SIG-M5 (cell line): ENCODE measurements around the gene HTRA3.

Experiments used
- DNase-seq: peaks from one replicate; lab custom pipeline; 2025; lab: John Stamatoyannopoulos, UW

Gene HTRA3

DNA sequence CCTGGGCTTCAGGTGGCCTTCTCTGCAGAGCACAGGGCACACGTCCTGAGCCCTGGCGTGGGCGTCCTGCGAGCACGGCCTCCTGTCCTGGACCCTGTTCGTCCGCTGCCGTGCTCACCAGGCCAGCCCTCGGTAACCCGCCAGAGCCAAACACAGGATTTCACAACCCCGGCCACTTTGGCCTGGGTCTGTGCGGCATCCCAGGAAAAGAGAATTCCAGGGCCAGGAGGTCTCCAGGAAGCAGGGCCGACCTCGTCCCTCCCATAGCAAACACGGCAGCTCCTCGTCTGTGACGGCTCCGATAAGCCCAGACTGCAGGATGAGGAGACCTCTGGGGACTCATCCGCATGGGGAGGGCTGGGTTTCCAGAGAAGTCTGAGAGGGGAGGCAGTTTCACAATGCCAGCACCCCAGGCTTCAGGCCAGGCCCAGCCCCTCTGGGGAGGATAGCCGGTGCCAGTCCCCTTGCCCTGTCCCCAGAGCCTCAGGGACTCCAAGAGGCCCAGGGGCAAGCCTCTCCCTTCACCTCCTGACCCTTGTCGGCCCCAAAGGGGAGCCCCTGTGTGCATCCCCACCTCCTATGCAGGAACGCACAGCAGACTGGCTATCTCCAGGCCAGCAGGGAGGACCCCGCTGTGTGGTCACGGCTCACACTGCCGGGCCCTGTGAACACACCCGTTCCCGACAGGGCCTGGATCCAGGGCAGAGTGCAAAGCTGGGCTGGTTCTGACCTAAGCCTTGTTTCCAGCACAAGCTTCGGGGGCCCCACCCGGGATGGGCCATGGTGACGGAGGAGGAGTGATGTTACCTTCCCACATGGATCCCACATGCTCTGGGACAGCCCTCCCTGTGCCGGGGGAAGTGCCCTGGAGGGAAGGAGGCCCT is 22.3 kb upstream of the HTRA3 start:
- no peak for DNase-seq

DNA sequence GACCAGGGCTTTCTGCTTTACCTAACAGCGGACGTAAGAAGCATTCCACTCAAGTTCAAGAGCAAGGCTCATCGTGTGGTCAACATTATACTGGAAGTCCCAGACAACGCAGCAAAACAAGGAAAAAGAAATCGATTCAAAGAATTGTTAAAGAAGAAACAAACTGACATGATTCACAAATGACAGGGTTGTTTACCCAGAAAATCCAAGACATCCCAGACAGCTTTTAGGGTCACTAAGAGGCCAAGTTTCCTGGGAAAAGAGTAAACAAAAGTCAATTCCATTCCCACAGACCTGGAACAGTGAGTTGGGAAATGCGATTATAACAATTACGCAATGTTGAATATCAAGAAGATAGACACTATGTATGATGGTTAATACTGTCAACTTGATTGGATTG is 21.5 kb upstream of the HTRA3 start:
- no peak for DNase-seq

DNA sequence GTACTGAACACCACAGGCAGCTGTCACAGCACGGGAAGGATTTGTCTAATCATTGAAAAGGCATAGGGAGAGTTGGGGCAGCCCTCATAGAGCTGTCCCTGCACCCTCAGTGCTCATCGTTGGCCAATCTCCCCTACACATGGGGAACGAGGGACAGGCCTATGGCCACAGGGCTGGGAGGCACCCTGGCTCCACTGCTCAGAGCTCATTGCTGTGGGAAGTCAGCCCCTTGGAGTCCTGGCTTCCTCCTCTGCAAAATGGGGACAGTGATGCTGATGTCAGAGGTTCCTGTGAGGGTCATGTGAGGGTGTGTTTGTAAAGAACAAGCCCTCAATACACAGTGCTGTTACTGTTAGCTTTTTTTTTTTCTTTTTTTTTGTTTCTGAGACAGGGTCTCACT is 19.3 kb upstream of the HTRA3 start:
- DNase-seq = no peak

DNA sequence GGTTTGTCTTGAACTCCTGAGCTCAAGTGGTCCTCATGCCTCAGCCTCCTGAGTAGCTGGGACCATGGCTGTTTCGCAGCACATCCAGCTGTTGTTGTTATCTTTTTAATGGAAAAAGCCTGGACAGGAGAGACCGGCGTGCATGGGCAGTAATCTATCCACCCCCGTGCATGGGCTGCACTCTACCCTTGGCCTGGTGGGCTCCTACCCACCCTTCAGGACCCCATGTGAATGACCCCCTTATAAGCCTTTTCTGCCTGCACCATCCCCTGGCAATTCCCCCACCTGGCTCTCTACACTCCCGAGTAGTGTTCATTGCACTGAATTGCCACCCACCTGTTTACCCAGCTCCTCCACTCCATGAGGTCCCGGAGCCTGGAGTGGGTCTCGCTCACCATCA is 18.9 kb upstream of the HTRA3 start:
- no peak for DNase-seq

DNA sequence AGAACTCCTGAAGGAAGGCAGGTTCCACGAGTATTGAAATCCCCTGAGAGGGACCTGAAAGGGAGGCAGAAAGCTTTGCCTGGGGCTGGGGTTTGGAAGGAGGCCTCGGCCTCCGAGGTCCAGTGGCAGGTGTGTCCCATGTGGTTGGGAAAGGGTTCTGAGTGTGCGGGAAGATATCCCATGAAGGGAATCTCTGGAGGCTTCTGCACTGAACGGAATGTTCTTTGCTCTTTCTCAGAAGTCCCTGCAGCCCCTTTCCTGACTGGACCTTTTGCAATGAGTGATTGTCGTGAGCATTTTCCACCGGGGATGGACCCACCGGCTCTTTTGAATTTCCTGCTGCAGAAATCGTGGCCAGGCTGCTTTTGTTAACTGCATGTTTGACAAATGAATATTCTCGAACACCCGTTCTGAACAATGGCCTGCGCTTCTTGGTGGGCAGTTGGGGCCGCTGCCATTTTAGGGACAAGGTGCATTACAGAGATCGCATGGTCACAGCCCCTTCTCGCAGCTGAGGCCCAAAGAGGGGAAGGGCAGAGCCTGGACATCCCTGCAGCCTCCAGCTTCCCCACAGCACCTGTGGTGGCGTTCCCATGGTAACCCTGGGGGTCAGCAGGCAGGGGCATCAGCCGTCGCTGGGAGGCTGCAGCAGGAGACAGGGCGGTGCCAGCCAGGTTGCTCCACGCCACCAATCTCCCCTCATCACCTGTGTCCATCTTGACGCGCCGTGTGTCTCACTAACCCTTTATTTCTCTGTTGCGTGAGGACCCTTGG is 18.3 kb upstream of the HTRA3 start:
- DNase-seq = no peak

DNA sequence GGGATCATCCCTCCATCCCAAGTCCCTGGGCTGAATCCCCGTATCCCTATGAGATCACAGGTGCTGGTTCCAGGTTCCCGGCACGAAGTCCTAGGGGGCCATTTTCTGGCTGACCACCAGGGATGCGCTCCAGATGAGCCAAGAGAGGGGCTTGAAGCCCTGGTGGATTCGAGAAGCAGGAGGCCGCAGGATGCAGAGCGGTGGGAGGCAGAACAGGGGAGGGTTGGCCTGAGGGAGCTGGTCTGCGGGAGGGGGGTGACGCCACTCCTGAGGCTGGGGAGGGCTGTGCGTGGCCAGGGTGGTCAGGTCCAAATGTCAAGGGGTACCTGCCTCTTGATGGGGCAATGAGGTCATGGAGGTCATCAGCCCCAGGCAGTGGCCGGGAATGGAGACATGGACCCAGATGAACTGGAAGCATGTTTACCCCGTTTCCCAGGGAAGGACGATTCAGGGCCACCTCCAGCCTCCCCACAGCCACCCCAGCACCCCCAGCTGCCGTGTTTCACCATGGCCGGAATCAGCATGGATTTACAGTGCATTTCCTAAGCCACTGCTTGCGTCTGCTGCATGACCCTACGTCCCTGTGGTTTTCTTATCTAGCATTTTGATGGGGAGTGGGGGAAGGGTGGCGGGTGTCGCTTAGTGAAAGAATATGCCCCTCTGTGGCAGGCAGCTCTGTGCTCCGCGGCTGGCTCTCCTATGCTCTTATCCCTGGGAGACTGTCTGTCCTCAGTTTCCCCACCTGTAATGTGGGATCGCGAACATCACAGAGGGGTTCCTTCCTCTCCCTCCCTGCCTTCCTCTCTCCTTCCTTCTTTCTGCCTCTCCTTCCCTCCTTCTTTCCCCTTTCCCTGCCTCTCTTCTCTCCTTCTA is 17.0 kb upstream of the HTRA3 start:
- DNase-seq = no peak

DNA sequence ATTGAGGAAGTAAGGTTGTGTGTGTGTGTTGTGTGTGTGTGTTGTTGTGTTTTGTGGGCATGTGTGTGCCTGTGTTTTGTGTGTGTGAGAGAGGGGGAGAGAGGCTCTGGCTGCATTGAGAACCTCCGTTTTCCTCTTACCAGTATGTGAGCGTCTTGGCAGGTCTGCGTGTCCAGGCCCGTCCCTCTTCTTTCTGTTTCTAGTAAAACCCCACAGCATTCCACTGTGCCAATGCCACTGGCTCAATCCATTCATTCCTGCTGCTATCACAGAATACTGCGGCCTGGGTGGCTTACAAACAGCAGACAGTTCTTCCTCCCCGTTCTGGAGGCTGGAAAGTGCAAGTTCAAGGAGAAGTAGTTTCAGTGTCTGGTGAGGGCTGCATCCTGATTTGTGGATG is 15.5 kb upstream of the HTRA3 start:
- no peak for DNase-seq

DNA sequence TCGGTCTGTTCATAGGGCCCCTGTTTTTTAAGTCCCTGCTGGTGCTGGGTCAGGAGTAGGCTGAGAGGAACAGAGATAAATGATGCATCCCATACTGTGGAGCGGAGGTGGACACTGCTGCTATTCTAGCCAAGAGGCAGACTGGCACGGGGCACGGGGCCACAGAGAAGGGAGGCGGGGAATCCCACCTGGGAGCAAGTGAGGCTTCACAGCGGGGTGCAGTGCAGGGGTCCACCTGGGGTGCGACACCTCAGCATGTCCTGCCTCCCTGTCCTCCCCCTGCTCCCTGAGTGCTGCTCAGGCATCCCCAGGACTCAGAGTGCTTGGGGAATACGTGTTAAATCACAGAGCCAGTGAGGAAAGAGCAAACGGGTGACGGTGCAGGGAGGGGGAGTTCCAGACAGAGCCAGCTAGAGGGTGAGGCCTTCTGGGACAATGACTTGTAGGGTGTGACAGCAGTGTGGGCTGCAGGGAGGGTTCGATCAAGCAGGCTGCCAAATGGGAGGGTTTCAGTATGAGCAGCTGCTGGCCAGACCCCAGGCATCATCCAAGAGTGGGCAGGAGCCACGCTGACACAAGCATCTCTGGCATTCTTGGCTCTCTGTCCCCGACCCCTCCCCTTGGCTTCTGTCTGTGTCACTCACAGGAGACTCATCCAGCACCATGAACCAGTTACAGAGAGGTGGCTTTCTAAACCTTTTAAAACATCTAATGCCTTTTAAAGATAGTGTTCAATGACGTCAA is 13.7 kb upstream of the HTRA3 start:
- DNase-seq = no peak

DNA sequence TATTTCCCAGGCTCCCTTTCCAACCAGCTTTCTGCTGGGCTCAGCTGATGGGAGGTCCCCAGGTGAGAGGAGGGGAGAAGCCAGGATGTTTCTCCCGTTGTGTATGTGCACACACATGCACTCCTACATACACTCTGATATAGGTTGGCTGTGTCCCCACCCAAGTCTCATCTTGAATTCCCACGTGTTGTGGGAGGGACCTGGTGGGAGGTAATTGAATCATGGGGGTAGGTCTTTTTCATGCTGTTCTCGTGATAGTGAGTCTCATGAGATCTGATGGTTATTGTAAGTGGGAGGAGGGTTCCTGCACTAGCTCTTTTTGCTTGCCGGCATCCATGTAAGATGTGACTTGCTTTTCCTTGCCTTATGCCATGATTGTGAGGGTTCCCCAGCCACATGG is 11.7 kb upstream of the HTRA3 start:
- no peak for DNase-seq

DNA sequence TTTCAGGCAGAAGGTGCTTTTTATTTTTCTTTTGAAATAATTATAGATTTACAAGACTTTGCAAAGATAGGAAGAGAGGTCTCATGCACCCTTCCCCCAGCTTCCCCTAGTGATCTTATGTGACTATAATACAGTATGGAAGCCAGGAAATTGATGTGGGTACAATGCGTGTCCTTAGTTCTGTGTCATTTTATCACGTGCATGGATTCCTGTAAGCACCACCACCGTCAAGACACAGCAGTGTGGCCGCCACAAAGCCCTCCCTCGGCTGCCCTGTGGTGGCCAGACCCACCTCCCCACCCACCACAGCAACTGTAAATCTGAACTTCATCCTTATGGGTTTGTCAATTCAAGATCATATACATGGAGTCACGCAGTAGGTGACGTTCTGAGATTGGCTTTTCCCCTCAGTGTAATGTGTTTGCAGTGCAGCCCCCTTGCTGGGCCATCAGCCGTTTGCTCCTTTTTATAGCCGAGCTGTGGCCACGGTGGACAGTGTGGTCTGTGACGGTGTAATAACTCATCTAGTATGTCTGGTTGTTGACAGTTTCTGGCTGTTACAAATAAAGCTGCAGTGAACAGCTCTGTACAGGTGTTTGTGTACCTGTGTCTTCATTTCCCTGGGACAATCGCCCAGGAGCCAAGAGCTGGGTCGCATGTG is 10.9 kb upstream of the HTRA3 start:
- DNase-seq = no peak

DNA sequence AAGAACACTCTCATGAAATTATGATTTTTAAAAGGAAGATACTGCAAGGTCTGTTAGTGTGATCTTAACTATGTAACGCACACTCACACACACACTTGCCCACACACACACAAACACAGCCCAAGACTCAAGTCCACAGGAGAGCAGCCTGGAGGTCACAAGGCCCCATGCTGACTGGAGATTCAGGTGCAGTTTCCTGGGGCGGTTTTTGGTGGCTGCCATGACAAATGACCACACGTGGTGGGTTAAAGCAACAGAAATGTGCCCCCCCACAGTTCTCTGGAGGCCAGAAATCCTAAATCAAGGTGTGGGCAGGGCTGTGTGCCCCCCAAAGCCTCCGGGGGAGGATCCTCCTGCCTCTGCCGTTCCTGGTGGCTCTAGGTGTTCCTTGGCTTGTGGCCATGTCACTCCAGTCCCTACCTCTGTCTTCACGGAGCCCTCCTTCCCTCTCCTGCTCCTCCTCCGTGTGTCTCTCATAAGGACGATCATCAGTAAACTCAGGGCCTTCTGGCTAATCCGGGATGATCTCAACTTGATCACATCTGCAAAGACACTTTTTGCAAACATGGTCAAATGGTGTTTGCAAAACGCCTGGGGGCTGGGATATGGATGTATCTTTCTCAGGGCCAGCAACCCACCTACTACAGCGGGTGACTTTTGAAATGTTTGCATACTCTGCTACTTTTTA is 9.7 kb upstream of the HTRA3 start:
- DNase-seq = no peak

DNA sequence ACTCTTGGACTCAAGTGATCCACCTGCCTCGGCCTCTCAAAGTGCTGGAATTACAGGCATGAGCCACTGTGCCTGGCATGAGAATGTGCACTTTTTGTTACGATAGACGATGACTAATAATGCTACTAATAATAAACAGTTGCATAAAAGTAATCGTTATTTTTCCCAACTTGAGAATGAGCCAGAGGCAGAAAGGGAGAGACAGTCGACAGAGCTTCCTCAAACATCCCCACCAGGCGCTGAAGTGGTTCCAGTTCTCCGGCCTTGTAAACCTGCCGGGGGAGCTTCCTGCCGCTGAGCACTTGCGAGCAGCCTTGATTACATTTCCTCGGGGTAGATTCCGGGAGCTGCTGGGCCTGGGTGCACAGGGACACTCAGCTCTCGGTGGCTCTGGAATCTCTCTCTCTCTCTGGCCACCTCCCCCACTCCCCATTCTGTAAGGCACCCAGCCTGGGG is 8.9 kb upstream of the HTRA3 start:
- DNase-seq = no peak

DNA sequence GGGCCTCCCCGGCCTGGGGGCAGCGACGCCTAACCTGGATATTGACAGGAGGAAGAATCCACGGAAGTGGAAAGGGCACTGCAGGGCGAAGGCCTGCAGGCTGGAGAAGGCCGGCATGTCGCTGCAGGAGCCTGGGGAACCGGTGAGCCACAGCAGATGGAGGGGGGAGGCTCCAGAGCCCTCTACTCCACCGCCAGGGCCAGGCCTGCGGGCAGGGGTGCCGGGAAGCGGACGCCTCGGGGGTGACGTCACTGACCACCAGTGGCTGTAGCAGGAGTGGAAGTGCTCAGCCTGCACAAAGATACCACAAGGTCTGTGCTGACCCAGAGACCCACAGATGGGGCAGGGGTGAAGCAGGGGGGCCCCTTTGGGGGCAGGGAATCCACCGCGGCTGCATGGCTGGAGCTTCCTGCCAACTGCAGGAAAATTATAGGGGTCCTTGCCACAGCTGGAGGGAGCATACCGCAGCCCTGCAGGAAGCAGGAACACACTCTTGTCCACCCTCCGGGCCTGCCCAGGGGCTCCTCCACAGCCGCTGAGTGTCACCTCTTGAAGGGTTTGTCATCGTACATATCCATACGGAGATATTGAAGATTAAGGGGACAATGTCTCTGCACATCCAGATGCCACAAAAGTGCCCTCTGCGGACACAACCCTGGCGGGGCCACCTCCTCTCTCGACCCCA is 7.6 kb upstream of the HTRA3 start:
- DNase-seq = no peak

DNA sequence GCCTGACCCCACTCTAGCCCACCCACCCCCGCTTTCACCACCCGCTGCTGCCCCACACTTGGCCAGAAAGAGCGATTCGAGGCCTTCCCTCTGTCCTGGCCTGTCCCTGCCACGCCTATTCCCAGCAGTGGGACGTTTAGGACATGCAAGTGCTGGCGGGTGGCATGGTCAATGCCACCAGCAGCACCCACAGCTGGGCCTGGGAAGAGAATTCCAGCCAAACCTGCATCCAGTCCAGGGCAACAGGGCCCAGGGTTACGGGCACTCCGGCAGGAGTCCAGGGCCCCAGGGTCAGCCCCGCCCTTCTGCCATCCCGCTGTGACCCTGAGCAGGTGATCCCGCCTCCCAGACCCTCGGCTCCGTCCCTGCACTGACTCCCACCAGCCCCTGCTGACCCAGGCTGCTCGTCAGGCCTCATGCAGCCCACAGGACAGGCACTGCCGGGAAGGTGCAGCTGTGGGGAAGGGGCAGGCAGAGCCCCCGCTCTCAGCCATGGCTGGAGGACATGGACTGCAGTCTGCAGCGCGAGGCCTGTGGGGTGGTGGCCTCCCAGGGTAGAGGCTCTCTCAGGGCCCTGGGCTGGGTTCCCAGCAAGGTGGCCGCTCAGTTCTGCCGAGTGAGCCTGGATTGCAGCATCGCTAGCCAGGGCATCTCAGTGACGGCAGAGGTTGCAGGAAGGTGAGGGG is 6.8 kb upstream of the HTRA3 start:
- DNase-seq = no peak

DNA sequence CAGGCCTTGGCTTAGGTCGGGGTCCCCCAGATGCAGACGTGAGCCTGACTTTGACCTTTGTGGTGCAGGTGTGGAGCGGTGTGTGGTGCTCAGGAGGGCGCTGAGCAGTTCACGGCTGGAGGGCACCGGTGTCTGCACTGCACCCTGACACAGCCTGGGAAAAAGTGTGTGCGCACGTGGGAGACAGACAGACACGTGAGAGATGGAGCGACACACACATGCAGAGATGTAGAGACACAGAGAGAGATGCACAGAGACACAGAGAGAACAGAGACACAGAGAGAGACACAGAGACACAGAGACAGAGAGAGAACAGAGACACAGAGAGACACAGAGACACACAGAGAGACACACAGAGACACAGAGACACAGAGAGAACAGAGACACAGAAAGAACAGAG is 6.2 kb upstream of the HTRA3 start:
- no peak for DNase-seq

DNA sequence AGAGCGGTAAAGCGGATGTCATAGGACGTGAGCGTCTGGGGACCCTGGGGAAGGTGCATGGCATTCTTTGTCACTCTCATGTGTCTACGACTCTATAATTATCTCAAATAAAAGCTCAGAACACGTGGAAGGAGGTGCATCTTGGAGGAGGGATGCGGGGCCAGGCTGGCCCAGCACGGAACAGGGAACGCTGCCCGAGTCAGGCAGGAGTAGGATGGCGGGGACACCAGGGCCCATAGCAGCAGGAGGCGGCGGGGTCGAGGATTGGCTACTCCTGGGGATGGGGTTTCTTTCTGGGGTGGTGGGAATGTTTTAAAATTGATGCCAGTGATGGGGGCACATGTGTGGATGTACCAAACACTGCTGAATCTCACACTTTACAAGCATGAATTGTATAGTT is 5.4 kb upstream of the HTRA3 start:
- DNase-seq = no peak

DNA sequence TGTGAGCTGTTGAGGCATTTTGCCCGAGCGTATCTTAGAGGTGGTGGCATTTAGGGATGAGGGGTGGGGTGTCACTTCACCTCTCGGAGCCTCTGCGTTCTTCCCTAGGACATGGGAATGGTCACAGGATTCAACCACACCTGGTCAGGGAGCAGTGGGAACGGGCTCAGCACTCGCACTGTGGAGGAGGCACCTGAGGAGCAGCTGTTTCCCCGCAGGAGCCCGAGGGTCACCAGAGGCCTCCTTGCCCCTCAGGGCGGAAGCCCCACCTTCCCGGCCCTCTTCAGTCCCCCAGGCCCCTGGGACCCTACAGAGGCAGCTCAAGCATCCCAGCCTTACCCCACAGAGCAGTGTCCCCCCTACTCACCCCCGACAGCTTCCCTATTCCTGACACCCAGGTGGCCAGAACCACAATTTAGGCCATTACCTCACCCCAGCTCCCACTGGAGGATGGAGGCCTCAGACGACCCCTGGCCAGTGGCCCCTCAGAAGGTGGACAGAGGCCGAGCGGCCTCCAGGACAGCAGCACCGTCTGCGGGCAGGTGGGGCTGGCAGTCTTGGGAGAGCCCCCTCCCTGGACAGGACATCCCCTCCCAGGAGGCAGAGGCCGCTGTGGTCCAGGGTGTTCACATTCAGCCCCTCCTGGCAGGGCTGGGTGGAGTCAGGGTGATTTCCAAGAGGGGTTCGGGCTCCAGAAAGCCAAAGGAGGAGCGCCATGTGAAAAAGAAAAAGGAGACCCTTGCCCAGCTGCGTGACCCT is 4.2 kb upstream of the HTRA3 start:
- DNase-seq = no peak

DNA sequence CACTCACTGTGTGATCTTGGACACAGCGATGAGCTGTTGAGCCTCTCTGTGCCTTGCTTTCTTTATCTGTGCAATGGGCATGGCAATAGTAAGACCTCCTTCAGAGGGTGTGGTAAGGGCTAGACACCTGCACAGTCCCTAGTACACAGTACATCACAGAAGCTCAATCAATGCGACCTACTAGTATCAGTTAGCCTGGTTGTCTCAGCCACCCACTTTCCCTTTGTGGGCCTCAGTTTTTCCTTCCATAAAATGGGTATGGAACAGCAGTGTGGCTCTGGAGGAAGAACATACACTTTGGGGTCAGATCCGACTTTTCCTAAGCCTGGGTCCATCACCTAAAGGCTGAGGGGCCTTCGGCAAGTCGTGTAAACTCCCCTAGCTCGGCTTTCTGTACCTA is 3.5 kb upstream of the HTRA3 start:
- DNase-seq = no peak

DNA sequence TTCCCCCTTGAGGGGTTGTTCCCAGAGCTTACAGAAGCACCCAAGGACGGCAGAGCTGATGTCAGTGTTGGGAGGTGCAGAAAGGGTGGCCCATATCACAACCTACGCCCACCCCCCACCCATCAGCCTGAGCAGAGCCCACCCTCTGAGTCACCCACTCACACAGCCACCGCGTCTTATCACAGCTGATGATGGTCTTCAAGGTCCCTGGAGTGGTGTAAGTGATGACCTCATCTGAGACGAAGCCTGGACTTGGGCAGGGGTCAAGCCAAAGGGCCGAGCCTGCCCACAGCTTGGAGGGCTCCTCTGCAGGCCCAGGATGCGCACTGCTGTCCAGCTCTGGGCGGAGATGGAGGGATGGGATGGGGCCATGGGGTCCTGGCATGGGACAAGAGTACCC is 3.0 kb upstream of the HTRA3 start:
- DNase-seq = no peak
